Suprapubic skin (tissue), 4 donors: Measurements from ENCODE around the gene PCGF6. TPM values are rescaled to one million over a fixed set of nuclear protein-coding genes. Genes with fewer than 3 reads are reported as not detected.

Experiments
- DNase-seq, 2 donors: peaks; one replicate each; pipeline ENCODE4 v3.0.0-alpha.2; 2019; ENCODE audit warnings: low spot score in 2 of 2
- H3K27ac ChIP-seq: fragments of 200-600 bp; sonication (generic); one replicate; pipeline ENCODE4 v1.5.1; 2019
- H3K27me3 ChIP-seq: fragments of 200-600 bp; sonication (generic); one replicate; pipeline ENCODE4 v1.5.1; 2019
- H3K36me3 ChIP-seq: fragments of 200-600 bp; sonication (generic); one replicate; pipeline ENCODE4 v1.5.1; 2019
- H3K4me1 ChIP-seq: fragments of 200-600 bp; sonication (generic); one replicate; pipeline ENCODE4 v1.5.1; 2019
- H3K4me3 ChIP-seq: fragments of 200-600 bp; sonication (generic); one replicate; pipeline ENCODE4 v1.5.1; 2019; ENCODE audit warnings: mild to moderate bottlenecking
- H3K9me3 ChIP-seq: fragments of 200-600 bp; sonication (generic); one replicate; pipeline ENCODE4 v1.5.1; 2019
- CTCF ChIP-seq, 2 donors: fragments of 200-600 bp in 1 of 2; fragments of 450-650 bp in 1 of 2; sonication (generic) in 1 of 2; IDR thresholded peaks; one replicate each; pipeline ENCODE4 v1.5.1; 2016 to 2019; ENCODE audit warnings: antibody characterized with exemption in 2 of 2, mild to moderate bottlenecking in 1 of 2, moderate library complexity in 1 of 2
- EP300 ChIP-seq: sonication (generic); formaldehyde crosslinking; IDR thresholded peaks from one replicate; pipeline ENCODE4 v1.6.1; 2017; ENCODE audit warnings: antibody characterized with exemption
- POLR2A ChIP-seq, 2 donors: fragments of 450-650 bp; IDR thresholded peaks; one replicate each; pipeline ENCODE4 v1.6.1; 2017; ENCODE audit warnings: antibody characterized with exemption in 2 of 2, mild to moderate bottlenecking in 2 of 2, moderate library complexity in 2 of 2
- POLR2AphosphoS5 ChIP-seq, 3 donors: sonication (generic); formaldehyde crosslinking; IDR thresholded peaks; one replicate each; pipeline ENCODE4 v1.6.1; 2017; ENCODE audit warnings: antibody characterized with exemption in 3 of 3
- WGBS: methylation state at CpG from one replicate; pipeline ENCODE4 v1.1.5; 2018; 5-methylcytosine and 5-hydroxymethylcytosine counted together
- total RNA-seq, 4 donors: library from RNA; depleted of rRNA; stranded (reverse); fragments of >200 nt; gene quantifications; one replicate each; pipeline ENCODE4 v1.1.0, GENCODE V29; 2016

PCGF6 gene
- total RNA-seq, 4 donors from 2014 or later = 2.6 to 7.2 (median 4.9) TPM

- TF ChIP-seq CTCF (IDR thresholded peaks at IDR 0.05) (no peak), POLR2AphosphoS5 (IDR thresholded peaks at IDR 0.05) (no peak), EP300 (no peak), POLR2A (IDR thresholded peaks at IDR 0.05) (no peak)
- DNase-seq = no peak
- peaks cover 9% of the 10 kb centered on the region for H3K27me3 ChIP-seq
- no peak overlapping the region for H3K27ac ChIP-seq
- H3K4me3 ChIP-seq = no peak overlapping the region
- no peaks in the 10 kb centered on the region for H3K9me3 ChIP-seq
- no peaks in the 10 kb centered on the region for H3K4me1 ChIP-seq
- no peaks in the 10 kb centered on the region for H3K36me3 ChIP-seq
Observed at GRCh38 chr10:103257812-103258211, 93.1 kb downstream of the PCGF6 start.

- Histone ChIP-seq H3K4me1 (no peaks in the 10 kb centered on the region), H3K36me3 (no peaks in the 10 kb centered on the region), H3K9me3 (no peaks in the 10 kb centered on the region), H3K27me3 (no peaks in the 10 kb centered on the region), H3K4me3 (no peak overlapping the region), H3K27ac (no peak overlapping the region)
- no peak for DNase-seq
- TF ChIP-seq CTCF (IDR thresholded peaks at IDR 0.05) = no peak
- no peak for TF ChIP-seq EP300
- TF ChIP-seq POLR2A (IDR thresholded peaks at IDR 0.05) = no peak
- TF ChIP-seq POLR2AphosphoS5 (IDR thresholded peaks at IDR 0.05) = no peak
- WGBS = 87% methylated on average over 1 of the region's 1 CpG
Observed at GRCh38 chr10:103256613-103257012, 94.3 kb downstream of the PCGF6 start.

GRCh38 chr10:103254538-103255325 is 96.2 kb downstream of the PCGF6 start:
- Histone ChIP-seq H3K27me3 (no peaks in the 10 kb centered on the region), H3K9me3 (no peaks in the 10 kb centered on the region), H3K27ac (no peak overlapping the region), H3K4me1 (no peaks in the 10 kb centered on the region), H3K4me3 (no peak overlapping the region), H3K36me3 (no peaks in the 10 kb centered on the region)
- DNase-seq = no peak
- no peak for TF ChIP-seq POLR2AphosphoS5 (IDR thresholded peaks at IDR 0.05)
- no peak for TF ChIP-seq EP300
- no peak for TF ChIP-seq CTCF (IDR thresholded peaks at IDR 0.05)
- no peak for TF ChIP-seq POLR2A (IDR thresholded peaks at IDR 0.05)
- 36% methylated on average over 4 of the region's 4 CpGs for WGBS

- Histone ChIP-seq H3K4me3 (no peak overlapping the region), H3K9me3 (no peaks in the 10 kb centered on the region), H3K36me3 (no peaks in the 10 kb centered on the region), H3K27me3 (no peaks in the 10 kb centered on the region), H3K4me1 (no peaks in the 10 kb centered on the region), H3K27ac (no peak overlapping the region)
- no peak for TF ChIP-seq POLR2A (IDR thresholded peaks at IDR 0.05)
- TF ChIP-seq CTCF (IDR thresholded peaks at IDR 0.05) = no peak
- no peak for TF ChIP-seq POLR2AphosphoS5 (IDR thresholded peaks at IDR 0.05)
- TF ChIP-seq EP300 = no peak
- DNase-seq = no peak
- 78% methylated on average over 3 of the region's 3 CpGs for WGBS
Observed at GRCh38 chr10:103254113-103254512, 96.8 kb downstream of the PCGF6 start.

Other genes with a start within 250 kb of the PCGF6 start
- gene NT5C2, start 157.9 kb downstream of the PCGF6 start, total RNA-seq = 10 to 100 TPM; 28.4 to 51.5 (median 33.2) TPM
- not detected for gene RPEL1, start 105.3 kb downstream of the PCGF6 start, total RNA-seq
- 1 to 10 TPM in 1 of 4 donors, under 1 TPM in 1, not detected in 2; 0.60 to 1.3 TPM for gene INA, start 74.0 kb downstream of the PCGF6 start, total RNA-seq
- gene TAF5, start 16.8 kb upstream of the PCGF6 start, total RNA-seq = 1 to 10 TPM; 3.6 to 5.4 (median 4.1) TPM
- 100 to 1,000 TPM in 3 of 4 donors, 10 to 100 TPM in 1; 92.4 to 207 (median 167) TPM for gene ATP5MK, start 45.3 kb upstream of the PCGF6 start, total RNA-seq
- 10 to 100 TPM; 26.4 to 38.3 (median 29.3) TPM for gene PDCD11, start 45.5 kb upstream of the PCGF6 start, total RNA-seq
- gene CALHM2, start 101.2 kb upstream of the PCGF6 start, total RNA-seq = 10 to 100 TPM; 13.7 to 17.9 (median 16.3) TPM
- not detected for gene CALHM1, start 107.8 kb upstream of the PCGF6 start, total RNA-seq
- not detected for gene CALHM3, start 128.1 kb upstream of the PCGF6 start, total RNA-seq
- gene NEURL1, start 142.6 kb upstream of the PCGF6 start, total RNA-seq = under 1 TPM in 2 of 4 donors, not detected in 2; 0.18 to 0.30 TPM